ENCODE measurements around the gene PDZK1IP1.

The PDZK1IP1 gene

DNA sequence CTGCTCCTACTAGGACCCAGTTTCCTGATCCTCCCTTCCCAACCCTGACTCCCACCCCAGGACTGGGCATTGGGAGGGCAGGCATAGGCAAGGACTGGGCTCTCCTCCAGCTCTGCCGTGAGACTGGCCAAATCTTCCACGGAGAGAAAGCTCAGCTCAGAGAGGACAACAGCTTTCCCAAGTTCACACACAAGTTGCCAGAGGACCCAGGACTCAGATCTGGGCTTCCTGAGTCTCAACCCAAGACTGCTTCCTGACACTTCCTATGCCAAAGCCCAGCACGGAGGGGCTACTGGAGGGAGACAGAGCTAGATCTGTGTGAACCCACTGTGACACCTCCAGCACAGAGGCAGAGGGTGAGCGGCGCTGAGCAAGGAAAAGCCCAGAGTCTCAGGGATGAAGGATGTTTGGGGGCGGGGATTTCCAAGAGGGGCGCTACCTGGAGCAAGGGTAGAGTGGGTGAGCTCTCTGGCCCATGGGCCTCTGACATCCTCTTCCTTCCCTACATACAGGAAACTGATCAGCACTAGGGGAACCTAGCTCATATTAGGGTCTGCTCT, 7.1 kb downstream of the PDZK1IP1 start:
- Histone ChIP-seq H3K27me3 (ENCODE audit: insufficient read depth, poor library complexity, severe bottlenecking) (no peaks in the 10 kb centered on the region), H3K27ac (replicated peaks) (no peak overlapping the region), H3K4me3 (replicated peaks; ENCODE audit: insufficient read depth, low read length) (no peak overlapping the region)
- TF ChIP-seq GABPA (IDR thresholded peaks at IDR 0.05; ENCODE audit: low read depth) (no peak), POLR2AphosphoS5 (IDR thresholded peaks at IDR 0.05; ENCODE audit: low read depth) (no peak), REST (IDR thresholded peaks at IDR 0.05; ENCODE audit: insufficient replicate concordance, low read depth) (no peak), CTCF (IDR thresholded peaks at IDR 0.05; ENCODE audit: insufficient read depth, low read length) (no peak), SPI1 (IDR thresholded peaks at IDR 0.05; ENCODE audit: borderline replicate concordance, low read depth) (no peak)
- no peak for DNase-seq (ENCODE audit: low read depth in 1 of 2, low spot score in 1 of 2)

GRCh38 chr1:47181955-47182675, 7.7 kb downstream of the PDZK1IP1 start:
- Histone ChIP-seq H3K4me3 (replicated peaks; ENCODE audit: insufficient read depth, low read length) (no peak overlapping the region), H3K27ac (replicated peaks) (no peak overlapping the region), H3K27me3 (ENCODE audit: insufficient read depth, poor library complexity, severe bottlenecking) (no peaks in the 10 kb centered on the region)
- no peak for TF ChIP-seq REST (IDR thresholded peaks at IDR 0.05; ENCODE audit: insufficient replicate concordance, low read depth)
- TF ChIP-seq GABPA (IDR thresholded peaks at IDR 0.05; ENCODE audit: low read depth), result no peak
- TF ChIP-seq SPI1 (IDR thresholded peaks at IDR 0.05; ENCODE audit: borderline replicate concordance, low read depth), result no peak
- TF ChIP-seq POLR2AphosphoS5 (IDR thresholded peaks at IDR 0.05; ENCODE audit: low read depth), result no peak
- no peak for TF ChIP-seq CTCF (IDR thresholded peaks at IDR 0.05; ENCODE audit: insufficient read depth, low read length)
- no peak for DNase-seq (ENCODE audit: low read depth in 1 of 2, low spot score in 1 of 2)

- no peak overlapping the region for H3K4me3 ChIP-seq (replicated peaks; ENCODE audit: insufficient read depth, low read length)
- no peak overlapping the region for H3K27ac ChIP-seq (replicated peaks)
- TF ChIP-seq CTCF (IDR thresholded peaks at IDR 0.05; ENCODE audit: insufficient read depth, low read length) (no peak), GABPA (IDR thresholded peaks at IDR 0.05; ENCODE audit: low read depth) (no peak)
- DNase-seq (ENCODE audit: low read depth in 1 of 2, low spot score in 1 of 2), result no peak
- H3K27me3 ChIP-seq (ENCODE audit: insufficient read depth, poor library complexity, severe bottlenecking), result no peaks in the 10 kb centered on the region
These were observed 8.5 kb downstream of the PDZK1IP1 start for GRCh38 chr1:47181095-47181954.
